ENCODE measurements around the gene LYST. TPM values are rescaled to one million over a fixed set of nuclear protein-coding genes. Genes with fewer than 3 reads are reported as not detected.
"Not testable (repeated sequence)": the region's sequence is repeated elsewhere in the genome, so short reads cannot be mapped to it uniquely, and the experiment has no call there.

LYST gene
- total RNA-seq, 1 experiment from 2014 or later, result 1.7 TPM

DNA sequence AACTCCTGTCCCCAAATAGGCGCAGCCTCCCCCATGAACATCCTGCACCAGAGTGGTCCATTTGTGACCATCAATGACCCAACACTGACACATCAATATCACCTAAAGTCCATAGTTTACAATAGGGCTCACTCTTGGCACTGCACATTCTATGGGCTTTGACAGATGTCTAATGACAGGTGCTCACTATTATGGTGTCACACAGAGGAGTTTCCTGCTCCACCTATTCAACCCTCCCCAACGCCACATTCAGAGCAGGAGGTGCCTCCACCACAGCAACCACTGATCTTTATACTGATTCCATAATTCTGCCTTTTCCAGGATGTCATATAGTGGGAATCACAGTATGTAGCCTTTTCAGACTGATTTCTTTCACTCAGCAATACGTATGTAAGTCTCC, 241.4 kb downstream of the LYST start:
- POLR2A ChIA-PET (ENCODE audit: low non-redundant PET), result no interaction called here
- intact Hi-C loops (cut with micrococcal nuclease; ENCODE audit: unreplicated experiment), result no loop called here
- CTCF ChIA-PET, result no interaction called here

DNA sequence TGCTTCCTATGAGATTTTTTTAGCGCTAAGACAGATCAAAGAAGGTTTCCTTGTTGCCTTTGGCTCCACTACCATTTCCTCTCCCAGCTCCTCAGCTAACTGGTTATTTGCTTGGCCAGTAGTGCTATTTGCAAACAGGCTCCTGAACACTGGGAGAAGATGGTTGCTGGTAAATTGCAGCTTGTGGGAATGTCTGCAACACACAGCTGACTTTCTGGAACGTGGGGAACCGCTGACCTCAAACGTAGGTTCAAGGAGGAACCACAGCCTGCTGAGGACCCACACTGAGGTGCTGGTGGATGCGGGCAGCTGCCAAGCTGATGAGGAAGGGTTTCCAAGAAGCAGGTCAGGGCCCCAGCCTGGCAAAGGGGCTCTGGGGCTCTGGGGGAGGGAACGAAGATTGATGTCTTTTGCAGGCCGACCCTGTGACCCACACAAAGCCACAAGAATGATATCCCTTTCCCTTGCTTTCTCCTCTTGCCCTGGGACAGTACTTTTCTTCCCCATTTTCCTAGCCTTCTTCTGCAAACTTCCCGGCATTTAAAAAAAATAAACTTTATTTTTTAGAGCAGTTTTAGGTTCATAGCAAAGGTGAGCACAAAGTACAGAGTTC, 241.9 kb downstream of the LYST start:
- Histone ChIP-seq H3K4me1 (ENCODE audit: insufficient read depth, low read length, poor library complexity, severe bottlenecking) (no peaks in the 10 kb centered on the region), H3K4me3 (ENCODE audit: low read depth, low read length, poor library complexity, severe bottlenecking) (no peak overlapping the region), H3K9me3 (ENCODE audit: low read depth, low read length, poor library complexity, severe bottlenecking) (no peaks in the 10 kb centered on the region), H3K27me3 (replicated peaks; ENCODE audit: insufficient read depth, low read depth, low read length, poor library complexity) (no peaks in the 10 kb centered on the region), H3K36me3 (ENCODE audit: insufficient read depth, low read length, poor library complexity, severe bottlenecking) (no peaks in the 10 kb centered on the region), H3K27ac (ENCODE audit: low read depth, low read length, poor library complexity, severe bottlenecking) (no peak overlapping the region)
- ChIA-PET CTCF (no interaction called here), POLR2A (ENCODE audit: low non-redundant PET) (no interaction called here)
- intact Hi-C loops (cut with micrococcal nuclease; ENCODE audit: unreplicated experiment), result no loop called here
- BruUV-seq (replicated peaks), result no TSS peak
- TF ChIP-seq CTCF (conservative IDR thresholded peaks at IDR 0.05; ENCODE audit: low read depth, low read length), result no peak
- no peak for TF ChIP-seq EZH2 (IDR thresholded peaks at IDR 0.05; ENCODE audit: borderline replicate concordance, low read depth, low read length, poor library complexity, severe bottlenecking)
- DNase-seq (ENCODE audit: low spot score), result no peak

More for the DNA sequence above, 241.4 kb downstream of the LYST start:
- Histone ChIP-seq H3K36me3 (ENCODE audit: insufficient read depth, low read length, poor library complexity, severe bottlenecking) (no peaks in the 10 kb centered on the region), H3K27ac (ENCODE audit: low read depth, low read length, poor library complexity, severe bottlenecking) (no peak overlapping the region), H3K27me3 (replicated peaks; ENCODE audit: insufficient read depth, low read depth, low read length, poor library complexity) (no peaks in the 10 kb centered on the region), H3K4me1 (ENCODE audit: insufficient read depth, low read length, poor library complexity, severe bottlenecking) (no peaks in the 10 kb centered on the region), H3K9me3 (ENCODE audit: low read depth, low read length, poor library complexity, severe bottlenecking) (no peaks in the 10 kb centered on the region), H3K4me3 (ENCODE audit: low read depth, low read length, poor library complexity, severe bottlenecking) (no peak overlapping the region)
- no peak for TF ChIP-seq CTCF (conservative IDR thresholded peaks at IDR 0.05; ENCODE audit: low read depth, low read length)
- no peak for TF ChIP-seq EZH2 (IDR thresholded peaks at IDR 0.05; ENCODE audit: borderline replicate concordance, low read depth, low read length, poor library complexity, severe bottlenecking)
- no TSS peak for BruUV-seq (replicated peaks)
- no peak for DNase-seq (ENCODE audit: low spot score)

GRCh38 chr1:235622936-235623779, 243.5 kb downstream of the LYST start:
- Histone ChIP-seq H3K4me1 (ENCODE audit: insufficient read depth, low read length, poor library complexity, severe bottlenecking) (no peaks in the 10 kb centered on the region), H3K36me3 (ENCODE audit: insufficient read depth, low read length, poor library complexity, severe bottlenecking) (no peaks in the 10 kb centered on the region), H3K27me3 (replicated peaks; ENCODE audit: insufficient read depth, low read depth, low read length, poor library complexity) (no peaks in the 10 kb centered on the region), H3K4me3 (ENCODE audit: low read depth, low read length, poor library complexity, severe bottlenecking) (no peak overlapping the region), H3K27ac (ENCODE audit: low read depth, low read length, poor library complexity, severe bottlenecking) (no peak overlapping the region), H3K9me3 (ENCODE audit: low read depth, low read length, poor library complexity, severe bottlenecking) (no peaks in the 10 kb centered on the region)
- CTCF ChIA-PET, result no interaction called here
- TF ChIP-seq CTCF (conservative IDR thresholded peaks at IDR 0.05; ENCODE audit: low read depth, low read length) (no peak), EZH2 (IDR thresholded peaks at IDR 0.05; ENCODE audit: borderline replicate concordance, low read depth, low read length, poor library complexity, severe bottlenecking) (no peak)
- BruUV-seq (replicated peaks), result no TSS peak
- no peak for DNase-seq (ENCODE audit: low spot score)
- POLR2A ChIA-PET (ENCODE audit: low non-redundant PET), result no interaction called here
- intact Hi-C loops (cut with micrococcal nuclease; ENCODE audit: unreplicated experiment), result no loop called here

- H3K4me1 ChIP-seq (ENCODE audit: insufficient read depth, low read length, poor library complexity, severe bottlenecking); H3K9me3 ChIP-seq (ENCODE audit: low read depth, low read length, poor library complexity, severe bottlenecking); H3K4me3 ChIP-seq (ENCODE audit: low read depth, low read length, poor library complexity, severe bottlenecking); CTCF ChIA-PET; H3K36me3 ChIP-seq (ENCODE audit: insufficient read depth, low read length, poor library complexity, severe bottlenecking); POLR2A ChIA-PET (ENCODE audit: low non-redundant PET); DNase-seq (ENCODE audit: low spot score); BruUV-seq (replicated peaks); intact Hi-C loops (cut with micrococcal nuclease; ENCODE audit: unreplicated experiment); H3K27ac ChIP-seq (ENCODE audit: low read depth, low read length, poor library complexity, severe bottlenecking); H3K27me3 ChIP-seq (replicated peaks; ENCODE audit: insufficient read depth, low read depth, low read length, poor library complexity): not testable (repeated sequence)
These were observed 247.6 kb downstream of the LYST start for GRCh38 chr1:235619149-235619548.
